RWPE1 (cell line): ENCODE results near the gene SETBP1.

Experiments
- CTCF ChIA-PET: fragments of 350-600 bp; sonication (Branson Sonifier 250); formaldehyde crosslinking; extraction: SDS; loops from one replicate; lab custom pipeline; 2021; lab: Yijun Ruan, JAX
- POLR2A ChIA-PET: fragments of 400-600 bp; formaldehyde crosslinking; extraction: SDS; loops from one replicate; lab custom pipeline; 2020; ENCODE audit warnings: antibody characterized with exemption; ENCODE audit not compliant: low non-redundant PET; lab: Yijun Ruan, JAX
- DNase-seq: peaks from one replicate; pipeline ENCODE4 v3.0.0; 2012; ENCODE audit warnings: low spot score
- H3K27ac ChIP-seq: fragments of 450-650 bp; 2 replicates; pipeline ENCODE4 v1.5.1; 2017
- TF ChIP-seq, protein P1 (sequence below): fragments of 450-650 bp; conservative IDR thresholded peaks from 2 replicates; pipeline ENCODE4 v1.5.1; 2017; ENCODE audit warnings: low read depth, mild to moderate bottlenecking

Gene SETBP1

DNA sequence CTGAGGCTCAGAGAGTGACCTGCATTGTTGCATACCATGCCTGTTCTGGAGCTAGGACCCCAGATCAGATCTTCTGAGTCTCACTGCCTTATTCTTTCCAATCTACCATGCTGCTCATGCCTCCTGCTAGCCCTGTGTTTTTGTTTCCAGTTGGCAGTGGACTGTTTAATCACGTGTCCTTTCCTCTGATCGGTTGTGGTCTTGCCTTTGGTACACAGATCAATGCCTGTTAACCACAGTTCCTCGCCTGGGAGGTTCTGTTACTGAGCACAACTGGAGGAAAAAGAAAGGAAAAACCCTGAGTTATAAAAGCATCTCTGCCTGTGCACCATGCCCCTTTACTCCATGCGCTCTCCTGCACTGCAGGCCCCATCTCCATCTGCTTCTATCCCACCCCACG is 329.1 kb downstream of the SETBP1 start:
- H3K27ac ChIP-seq = no peak overlapping the region
- DNase-seq = no peak
- POLR2A ChIA-PET = no interaction called here
- TF ChIP-seq, protein P1, sequence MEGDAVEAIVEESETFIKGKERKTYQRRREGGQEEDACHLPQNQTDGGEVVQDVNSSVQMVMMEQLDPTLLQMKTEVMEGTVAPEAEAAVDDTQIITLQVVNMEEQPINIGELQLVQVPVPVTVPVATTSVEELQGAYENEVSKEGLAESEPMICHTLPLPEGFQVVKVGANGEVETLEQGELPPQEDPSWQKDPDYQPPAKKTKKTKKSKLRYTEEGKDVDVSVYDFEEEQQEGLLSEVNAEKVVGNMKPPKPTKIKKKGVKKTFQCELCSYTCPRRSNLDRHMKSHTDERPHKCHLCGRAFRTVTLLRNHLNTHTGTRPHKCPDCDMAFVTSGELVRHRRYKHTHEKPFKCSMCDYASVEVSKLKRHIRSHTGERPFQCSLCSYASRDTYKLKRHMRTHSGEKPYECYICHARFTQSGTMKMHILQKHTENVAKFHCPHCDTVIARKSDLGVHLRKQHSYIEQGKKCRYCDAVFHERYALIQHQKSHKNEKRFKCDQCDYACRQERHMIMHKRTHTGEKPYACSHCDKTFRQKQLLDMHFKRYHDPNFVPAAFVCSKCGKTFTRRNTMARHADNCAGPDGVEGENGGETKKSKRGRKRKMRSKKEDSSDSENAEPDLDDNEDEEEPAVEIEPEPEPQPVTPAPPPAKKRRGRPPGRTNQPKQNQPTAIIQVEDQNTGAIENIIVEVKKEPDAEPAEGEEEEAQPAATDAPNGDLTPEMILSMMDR = no peak
- CTCF ChIA-PET = interaction anchor here (0.5 kb wide), 1 partner anchor 371 kb away, joined by 3 read pairs; no protein-coding TSS in a partner anchor

DNA sequence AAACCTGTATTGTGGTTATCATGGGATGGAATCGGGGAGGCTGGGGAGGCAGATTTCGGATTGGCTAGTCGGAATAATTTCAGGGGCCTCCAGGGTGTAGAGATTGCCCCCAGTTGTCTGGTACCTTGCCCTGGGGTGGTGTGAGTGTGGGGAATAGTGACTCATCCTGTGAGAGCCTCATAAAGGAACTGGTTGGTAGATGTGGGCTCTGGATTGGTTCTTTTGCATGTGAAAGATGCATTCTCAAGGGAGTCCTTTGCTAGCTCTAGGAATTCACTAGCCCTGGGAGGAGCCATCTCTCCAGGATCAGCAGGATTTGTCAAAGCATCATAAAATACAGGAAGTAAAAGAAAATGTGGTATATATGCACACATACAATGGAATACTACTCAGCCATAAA is 331.6 kb downstream of the SETBP1 start:
- DNase-seq = no peak
- POLR2A ChIA-PET = no interaction called here
- CTCF ChIA-PET = no interaction called here
- H3K27ac ChIP-seq = no peak overlapping the region
- TF ChIP-seq, protein P1 = no peak

DNA sequence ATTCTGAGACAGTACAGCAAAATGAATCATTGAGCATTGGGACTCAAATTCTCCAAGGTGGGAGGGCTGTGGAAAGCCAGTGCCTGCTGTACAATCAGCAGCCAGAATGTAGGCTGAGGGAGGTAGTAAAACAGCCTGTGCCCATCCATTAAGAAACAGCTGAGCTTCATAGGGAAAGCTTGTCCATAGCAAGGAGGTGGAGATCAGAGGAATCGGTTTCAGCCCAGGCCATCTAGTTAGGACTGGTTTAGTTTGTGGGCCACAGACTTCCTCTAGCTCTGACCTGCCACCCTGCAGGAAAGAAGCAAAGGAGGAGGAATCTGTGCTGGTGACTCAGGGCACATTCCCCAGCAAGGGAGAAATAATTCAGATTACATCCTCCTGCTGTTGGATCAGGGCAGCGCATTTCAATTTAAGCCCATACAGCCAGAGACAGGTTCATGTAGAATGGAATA is 333.4 kb downstream of the SETBP1 start:
- CTCF ChIA-PET = interaction anchor here (0.6 kb wide), 1 partner anchor 200 kb away, joined by 4 read pairs; no protein-coding TSS in a partner anchor
- POLR2A ChIA-PET = no interaction called here
- TF ChIP-seq, protein P1 = no peak
- DNase-seq = peak; percentile 36
- H3K27ac ChIP-seq = peak overlapping the region; percentile 28; the same call in 1 of the 2 replicates

DNA sequence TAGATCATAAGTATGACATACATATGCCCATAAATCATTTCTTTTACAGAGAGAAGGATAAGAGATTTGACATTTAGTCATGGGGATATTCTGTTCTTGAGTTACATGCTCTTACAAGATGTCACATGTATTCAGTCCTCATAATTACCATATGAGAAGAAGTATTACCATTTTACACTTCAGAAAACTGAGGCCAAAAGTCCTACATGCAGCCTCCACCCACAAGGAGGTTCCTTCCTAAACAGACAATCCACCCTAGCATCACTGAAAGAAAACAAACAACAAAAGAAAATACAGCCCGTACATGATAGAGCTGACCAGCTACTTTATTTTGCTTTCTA is 335.1 kb downstream of the SETBP1 start:
- no peak overlapping the region for H3K27ac ChIP-seq
- TF ChIP-seq, protein P1 = no peak
- POLR2A ChIA-PET = no interaction called here
- no peak for DNase-seq
- CTCF ChIA-PET = no interaction called here

DNA sequence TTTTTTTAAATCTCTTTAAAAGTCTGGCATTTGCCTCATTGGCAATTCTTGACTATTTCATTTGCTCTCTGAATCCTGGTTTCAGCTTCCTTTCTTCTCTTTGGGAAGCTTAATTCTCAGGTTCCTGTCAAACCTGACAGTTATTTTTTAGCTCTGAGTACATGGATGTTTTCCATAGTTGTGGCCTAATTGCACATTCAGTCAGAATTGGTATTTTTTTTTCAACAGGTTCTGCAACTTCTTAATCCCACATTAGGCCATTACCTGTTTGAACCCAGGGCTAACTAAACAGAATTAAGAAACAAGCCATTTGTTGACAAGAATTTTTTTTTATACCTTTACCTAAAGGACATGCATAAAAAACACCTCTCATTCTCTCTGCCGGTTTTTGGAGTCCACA is 338.8 kb downstream of the SETBP1 start:
- CTCF ChIA-PET = interaction anchor here (0.7 kb wide), 1 partner anchor 340 kb away, joined by 3 read pairs; no protein-coding TSS in a partner anchor
- H3K27ac ChIP-seq = no peak overlapping the region
- no peak for DNase-seq
- TF ChIP-seq, protein P1 = no peak
- POLR2A ChIA-PET = no interaction called here

DNA sequence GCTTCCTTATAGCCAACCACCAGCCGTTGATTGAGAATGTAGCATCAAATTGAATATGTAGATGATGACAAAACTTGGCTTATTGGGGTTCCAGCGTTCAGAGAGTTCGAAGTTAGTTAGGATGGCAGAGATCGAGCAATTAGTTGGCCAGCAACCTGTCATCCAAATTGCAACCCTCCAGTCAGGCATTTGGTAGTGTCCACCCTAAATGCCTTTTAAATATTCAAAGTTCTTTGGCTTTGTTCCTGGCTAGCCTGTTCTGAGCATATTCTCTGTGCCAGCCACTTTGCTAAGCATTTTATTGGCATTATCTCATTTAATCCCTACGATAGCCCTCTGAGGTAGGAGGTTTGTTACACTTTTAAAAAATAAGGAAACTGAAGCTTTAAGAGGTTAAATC is 342.8 kb downstream of the SETBP1 start:
- ChIA-PET POLR2A (no interaction called here), CTCF (interaction anchor here (0.7 kb wide), 1 partner anchor 470 kb away, joined by 3 read pairs; no protein-coding TSS in a partner anchor)

More for the DNA sequence above, 342.8 kb downstream of the SETBP1 start:
- TF ChIP-seq, protein P1 = no peak
- no peak overlapping the region for H3K27ac ChIP-seq
- DNase-seq = no peak
